T-helper 17 cell (primary cell): Measurements from ENCODE around the gene TYRO3. TPM values are rescaled to one million over a fixed set of nuclear protein-coding genes. Genes with fewer than 3 reads are reported as not detected.

ENCODE experiments used
- ATAC-seq: fragments of 150-1000 bp; cut with Tn5 transposase; 2 replicates; pipeline ENCODE4 v1.10.0; 2021; ENCODE audit warnings: mild to moderate bottlenecking, moderate library complexity
- DNase-seq, 3 donors: peaks; one replicate each; pipeline versions ENCODE4 v3.0.0 to v3.0.0-alpha.2; 2020 to 2021
- H3K9me3 ChIP-seq: one replicate; pipeline ENCODE4 v1.7.0; 2013; ENCODE audit warnings: low read length, mild to moderate bottlenecking; ENCODE audit not compliant: control insufficient read depth, poor library complexity, severe bottlenecking
- H3K27ac Mint-ChIP-seq: one replicate; pipeline ENCODE4 v1.8.0; 2022; ENCODE audit warnings: mild to moderate bottlenecking, moderate library complexity, mixed read lengths
- H3K27me3 Mint-ChIP-seq: one replicate; pipeline ENCODE4 v1.8.0; 2022; ENCODE audit warnings: mixed read lengths
- H3K36me3 Mint-ChIP-seq: one replicate; pipeline ENCODE4 v1.8.0; 2022; ENCODE audit warnings: low read depth, mixed read lengths
- H3K4me1 Mint-ChIP-seq: one replicate; pipeline ENCODE4 v1.8.0; 2022; ENCODE audit warnings: mild to moderate bottlenecking, mixed read lengths
- H3K4me3 Mint-ChIP-seq: one replicate; pipeline ENCODE4 v1.8.0; 2022; ENCODE audit warnings: mild to moderate bottlenecking, moderate library complexity, mixed read lengths
- total RNA-seq, 4 donors: library from RNA in 2 of 4; stranded (reverse) in 2 of 4; gene quantifications; one replicate each; pipeline ENCODE4 v1.2.3 and lab custom pipeline; 2022 to 2026

The TYRO3 gene
- total RNA-seq, result under 1 TPM; 0.75 to 0.89 TPM
- 1.4 to 5.7 reads per million in 2 donors for total RNA-seq (lab: John Stamatoyannopoulos, UW)

DNA sequence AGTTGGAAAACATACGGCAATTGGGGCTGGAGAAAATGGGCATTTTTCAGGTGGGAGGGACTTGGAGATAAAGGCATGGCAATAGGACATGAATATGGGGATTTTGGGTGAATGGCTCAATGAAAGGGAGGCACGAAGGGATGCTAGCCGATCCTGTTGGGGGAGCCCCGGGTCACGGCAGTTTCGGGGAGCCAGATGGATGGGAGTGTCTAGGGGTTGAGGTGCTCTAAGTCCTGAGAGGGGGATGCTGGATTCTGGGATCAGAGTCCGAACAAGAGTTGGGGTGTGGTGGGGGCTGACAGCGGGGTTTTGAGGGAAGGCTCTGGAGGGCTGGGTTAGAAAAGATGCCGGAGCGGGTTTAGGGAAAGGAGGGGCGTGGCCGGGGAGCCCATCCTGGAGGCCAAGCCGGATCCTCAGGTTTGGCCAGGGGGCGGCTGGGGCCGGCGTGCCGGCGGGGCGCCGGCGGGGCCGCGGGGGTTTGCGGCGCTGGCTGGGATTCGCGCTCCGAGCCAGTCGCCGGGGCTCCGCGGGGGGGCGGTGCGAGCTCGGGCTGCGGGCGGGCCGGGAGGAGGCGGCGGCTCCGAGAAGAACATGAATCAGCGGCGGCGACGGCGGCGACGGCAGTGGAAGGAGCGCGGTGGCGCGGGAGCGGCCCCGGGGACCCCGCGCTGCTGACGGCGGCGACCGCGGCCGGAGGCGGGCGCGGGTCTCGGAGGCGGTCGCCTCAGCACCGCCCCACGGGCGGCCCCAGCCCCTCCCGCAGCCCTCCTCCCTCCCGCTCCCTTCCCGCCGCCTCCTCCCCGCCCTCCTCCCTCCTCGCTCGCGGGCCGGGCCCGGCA, at the start of gene TYRO3:
TYRO3 (plus strand) TSS at position 813 of the 839 bp plus-strand sequence. CDS start 46 bp downstream, outside the sequence.
- no peaks in the 10 kb centered on the region for H3K9me3 ChIP-seq
- Mint-ChIP-seq H3K27ac (peak within 1 kb of the TSS; percentile 86), H3K27me3 (peaks cover 5% of the 10 kb centered on the region), H3K4me1 (peaks cover 25% of the 10 kb centered on the region), H3K36me3 (peaks cover 5% of the 10 kb centered on the region), H3K4me3 (peak within 1 kb of the TSS; percentile 95)
- ATAC-seq (peak; percentile 61), DNase-seq (peak; percentile 57 to 73 (median 73))

DNA sequence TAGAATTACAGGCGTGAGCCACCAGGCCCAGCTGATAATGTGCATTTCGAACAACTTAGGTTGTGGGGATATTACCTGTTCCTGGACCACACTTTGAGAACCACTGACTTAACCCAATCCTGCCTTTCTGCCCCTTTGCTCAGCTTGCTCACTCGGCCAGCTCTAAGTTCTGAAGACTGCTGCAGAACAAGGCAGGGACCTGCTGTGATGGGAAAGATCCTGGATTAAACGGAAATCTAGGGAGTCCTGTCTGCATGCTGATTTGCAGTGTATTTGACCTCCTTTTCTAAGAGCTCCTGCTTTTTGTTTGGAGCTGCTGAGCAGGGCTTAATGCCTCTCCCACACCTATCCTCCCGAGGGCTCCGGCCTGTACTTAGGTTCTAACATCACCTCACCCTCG, 48.3 kb upstream of the TYRO3 start:
- H3K27me3 Mint-ChIP-seq, result no peaks in the 10 kb centered on the region
- no peak overlapping the region for H3K27ac Mint-ChIP-seq
- no peaks in the 10 kb centered on the region for H3K36me3 Mint-ChIP-seq
- H3K4me1 Mint-ChIP-seq, result peaks cover 24% of the 10 kb centered on the region
- DNase-seq (no peak), ATAC-seq (no peak)
- H3K9me3 ChIP-seq, result no peaks in the 10 kb centered on the region
- H3K4me3 Mint-ChIP-seq, result peak overlapping the region; percentile 43

DNA sequence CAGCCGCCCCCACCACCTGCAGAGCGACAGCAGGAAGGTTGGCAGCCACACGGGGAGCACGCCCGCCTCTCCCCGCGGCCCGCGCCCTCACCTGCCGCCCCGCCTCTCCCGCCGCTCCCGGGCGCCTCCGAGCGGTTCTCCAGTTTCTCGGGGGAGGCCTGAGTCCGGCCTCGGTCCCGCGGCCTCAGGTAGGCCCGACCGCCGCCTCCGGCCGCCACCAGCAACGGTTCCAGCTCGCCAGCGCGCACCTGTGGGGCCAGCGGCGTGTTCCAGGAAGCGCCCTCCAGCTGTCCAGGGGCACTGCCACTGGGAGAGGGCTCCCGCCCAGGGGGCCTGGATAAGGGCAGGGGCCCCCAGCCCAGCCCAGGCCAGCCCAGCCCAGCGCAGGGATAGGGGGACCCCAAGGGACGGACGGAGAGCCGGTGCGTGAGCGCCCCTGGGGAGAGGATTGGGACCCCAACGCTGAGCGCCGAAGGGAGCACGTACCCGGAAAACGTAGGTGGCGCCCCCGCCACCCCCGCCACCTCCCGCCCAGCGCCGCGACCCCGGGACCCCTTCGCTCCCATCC, 47.6 kb upstream of the TYRO3 start:
- DNase-seq (no peak), ATAC-seq (no peak)
- H3K9me3 ChIP-seq, result no peaks in the 10 kb centered on the region
- H3K27ac Mint-ChIP-seq, result no peak overlapping the region
- H3K4me1 Mint-ChIP-seq, result peaks cover 27% of the 10 kb centered on the region
- no peaks in the 10 kb centered on the region for H3K27me3 Mint-ChIP-seq
- peak overlapping the region; percentile 89 for H3K4me3 Mint-ChIP-seq
- no peaks in the 10 kb centered on the region for H3K36me3 Mint-ChIP-seq

DNA sequence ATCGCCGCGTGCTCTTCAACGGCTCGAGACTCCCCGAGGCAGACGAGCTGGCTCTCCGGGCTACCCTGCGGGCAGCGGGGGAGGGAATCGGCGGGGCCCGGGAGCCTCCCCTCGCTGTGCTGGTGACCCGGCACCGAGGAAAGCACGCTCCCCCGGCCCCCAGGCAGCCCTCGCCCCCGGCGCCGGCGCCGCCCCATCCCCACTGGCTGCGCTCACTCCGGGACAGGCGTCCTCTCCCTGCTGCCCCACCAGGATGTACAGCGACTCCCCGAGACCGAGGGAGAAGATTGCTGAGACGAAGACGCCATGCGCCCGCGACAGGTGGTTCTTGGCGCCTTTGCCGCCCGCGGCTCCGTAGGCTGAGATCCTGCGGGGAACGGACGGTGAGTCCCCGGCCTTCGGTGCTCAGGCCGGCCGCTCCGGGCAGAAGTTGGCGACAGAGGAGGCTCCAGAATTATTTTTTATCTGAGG, 47.1 kb upstream of the TYRO3 start:
- peak overlapping the region; percentile 32 for H3K27ac Mint-ChIP-seq
- no peaks in the 10 kb centered on the region for H3K27me3 Mint-ChIP-seq
- DNase-seq (peak in 1 of 3 donors; percentile 13), ATAC-seq (peak; percentile 24)
- H3K9me3 ChIP-seq, result no peaks in the 10 kb centered on the region
- H3K4me3 Mint-ChIP-seq, result peak overlapping the region; percentile 89
- H3K36me3 Mint-ChIP-seq, result no peaks in the 10 kb centered on the region
- peaks cover 30% of the 10 kb centered on the region for H3K4me1 Mint-ChIP-seq

DNA sequence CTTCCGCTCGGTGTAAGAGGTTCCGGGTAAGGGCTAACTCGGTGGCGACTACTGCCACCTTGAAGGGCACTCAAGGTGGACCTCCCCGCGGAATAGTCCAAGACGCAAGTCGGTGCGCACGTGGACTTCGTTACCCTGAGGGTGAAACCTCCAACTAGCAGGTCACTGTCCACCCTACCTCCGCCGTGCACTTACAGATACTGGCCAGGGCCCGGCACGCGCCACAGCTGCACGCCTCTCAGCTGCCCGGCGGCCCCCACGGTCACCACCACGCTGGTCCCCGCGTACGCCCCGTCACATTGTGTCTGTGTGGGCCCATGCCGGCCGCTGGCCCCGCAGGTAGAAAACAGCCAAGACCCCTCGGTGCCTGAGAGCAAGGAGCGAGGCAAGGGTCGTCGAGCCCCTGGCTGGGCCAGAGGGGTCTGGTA, 46.5 kb upstream of the TYRO3 start:
- ATAC-seq (no peak), DNase-seq (no peak)
- H3K9me3 ChIP-seq, result no peaks in the 10 kb centered on the region
- peaks cover 31% of the 10 kb centered on the region for H3K4me1 Mint-ChIP-seq
- peak overlapping the region; percentile 89 for H3K4me3 Mint-ChIP-seq
- peak overlapping the region; percentile 84 for H3K27ac Mint-ChIP-seq
- H3K36me3 Mint-ChIP-seq, result no peaks in the 10 kb centered on the region
- H3K27me3 Mint-ChIP-seq, result no peaks in the 10 kb centered on the region

DNA sequence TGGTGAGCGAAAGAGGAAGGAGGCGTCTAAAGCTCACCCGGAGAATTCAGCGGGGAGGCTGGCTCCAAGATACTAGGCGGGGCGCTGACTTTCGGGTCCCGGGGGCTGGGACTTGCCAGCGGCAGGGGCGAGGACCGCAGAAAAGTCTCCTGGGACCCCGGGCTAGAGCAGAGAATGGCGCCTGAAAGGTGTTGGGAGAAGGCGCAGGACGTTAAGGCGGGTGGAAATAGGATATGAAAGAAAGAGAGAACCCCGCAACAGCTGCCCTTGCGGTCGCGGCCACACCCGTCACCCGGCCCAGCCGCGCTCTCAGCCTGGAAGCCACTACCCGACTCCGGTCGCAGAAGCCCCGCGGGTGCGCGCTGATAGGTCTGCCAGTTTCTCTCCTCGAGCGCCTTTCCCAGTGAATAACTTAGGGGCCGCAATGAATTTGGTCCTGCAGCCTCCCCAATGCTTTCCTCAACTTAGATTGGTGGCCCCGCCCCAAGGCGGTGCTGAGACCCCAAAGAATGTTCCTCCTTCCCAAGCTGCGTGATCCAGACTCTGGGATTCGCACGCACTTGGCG, 46.0 kb upstream of the TYRO3 start:
- peak in 1 of 3 donors; percentile 22 for DNase-seq
- H3K4me3 Mint-ChIP-seq, result peak overlapping the region; percentile 89
- peaks cover 35% of the 10 kb centered on the region for H3K4me1 Mint-ChIP-seq
- peak; percentile 26 for ATAC-seq
- H3K27me3 Mint-ChIP-seq, result no peaks in the 10 kb centered on the region
- no peaks in the 10 kb centered on the region for H3K9me3 ChIP-seq
- peak overlapping the region; percentile 84 for H3K27ac Mint-ChIP-seq
- H3K36me3 Mint-ChIP-seq, result no peaks in the 10 kb centered on the region

DNA sequence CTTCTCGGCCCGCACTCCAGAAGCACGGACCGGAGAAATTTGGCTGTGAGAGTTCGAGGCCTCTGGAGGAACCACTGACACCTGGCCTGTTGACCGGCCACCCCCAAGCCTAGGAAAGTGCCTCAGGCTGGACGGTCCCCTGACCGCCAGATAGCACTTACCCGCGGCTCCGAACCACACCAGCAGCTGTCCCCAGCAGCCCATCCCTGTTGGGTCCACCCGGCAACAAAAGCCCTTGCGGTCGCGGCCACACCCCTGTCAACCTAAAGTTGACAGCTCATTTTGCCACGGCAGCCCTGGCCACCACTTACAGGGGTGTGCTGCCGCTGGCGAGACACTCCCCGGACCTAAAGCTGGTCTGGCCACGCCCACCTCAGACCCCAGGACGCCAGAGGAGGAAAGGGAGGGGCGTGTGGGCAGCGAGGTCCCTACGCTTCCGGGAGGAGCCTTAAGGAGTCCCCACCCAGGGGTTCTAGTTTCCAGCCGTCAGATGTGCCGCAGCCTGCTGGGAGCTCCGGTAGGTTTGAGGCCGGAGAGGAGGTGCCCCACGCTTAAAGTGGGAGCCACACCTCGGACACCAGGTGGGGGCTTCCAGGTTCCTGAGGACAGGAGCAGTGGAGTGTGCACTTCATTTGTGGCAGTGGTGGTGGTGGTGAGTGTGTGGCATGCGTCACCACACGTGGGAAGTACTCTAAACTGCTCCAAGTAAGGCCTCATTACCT, 45.3 kb upstream of the TYRO3 start, which contains the start of gene LTK:
LTK (minus strand) TSS at position 322 of the 722 bp plus-strand sequence; CDS start at position 204, 118 bp downstream.
- Mint-ChIP-seq H3K27me3 (no peaks in the 10 kb centered on the region), H3K27ac (peak within 1 kb of the TSS; percentile 84), H3K4me1 (peaks cover 35% of the 10 kb centered on the region), H3K36me3 (no peaks in the 10 kb centered on the region), H3K4me3 (peak within 1 kb of the TSS; percentile 89)
- peak; percentile 38 for ATAC-seq
- no peaks in the 10 kb centered on the region for H3K9me3 ChIP-seq
- peak in 1 of 3 donors; percentile 17 for DNase-seq

DNA sequence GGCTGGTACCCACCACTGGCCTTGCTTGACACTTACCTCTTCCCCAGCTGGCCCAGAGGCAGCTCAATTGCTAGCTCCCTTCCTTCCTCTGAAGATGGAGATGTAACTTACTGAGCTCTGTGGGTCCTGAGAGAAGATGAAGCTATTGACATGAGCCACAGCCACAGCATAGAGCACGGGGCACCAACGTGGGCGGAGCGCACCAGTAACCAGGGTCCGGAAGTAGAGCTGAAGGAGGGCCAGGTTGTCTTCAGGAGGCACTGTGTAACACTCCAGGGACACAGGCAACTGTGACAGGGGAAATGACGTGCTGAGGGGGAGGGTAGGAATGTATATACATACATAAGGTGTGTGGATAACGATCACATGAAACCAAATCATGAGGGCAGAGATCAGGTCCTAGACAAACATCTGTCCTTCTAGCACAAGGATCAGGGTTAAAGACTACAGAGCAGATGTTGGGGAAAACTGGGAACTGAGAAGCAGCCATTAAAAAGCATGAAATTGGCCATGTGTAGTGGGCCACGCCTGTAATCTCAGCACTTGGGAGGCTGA, 41.0 kb upstream of the TYRO3 start:
- H3K4me3 Mint-ChIP-seq, result peak overlapping the region; percentile 34
- H3K36me3 Mint-ChIP-seq, result peaks cover 3% of the 10 kb centered on the region
- DNase-seq, result no peak
- no peak for ATAC-seq
- peaks cover 34% of the 10 kb centered on the region for H3K4me1 Mint-ChIP-seq
- H3K9me3 ChIP-seq, result no peaks in the 10 kb centered on the region
- peak overlapping the region; percentile 78 for H3K27ac Mint-ChIP-seq
- no peaks in the 10 kb centered on the region for H3K27me3 Mint-ChIP-seq

DNA sequence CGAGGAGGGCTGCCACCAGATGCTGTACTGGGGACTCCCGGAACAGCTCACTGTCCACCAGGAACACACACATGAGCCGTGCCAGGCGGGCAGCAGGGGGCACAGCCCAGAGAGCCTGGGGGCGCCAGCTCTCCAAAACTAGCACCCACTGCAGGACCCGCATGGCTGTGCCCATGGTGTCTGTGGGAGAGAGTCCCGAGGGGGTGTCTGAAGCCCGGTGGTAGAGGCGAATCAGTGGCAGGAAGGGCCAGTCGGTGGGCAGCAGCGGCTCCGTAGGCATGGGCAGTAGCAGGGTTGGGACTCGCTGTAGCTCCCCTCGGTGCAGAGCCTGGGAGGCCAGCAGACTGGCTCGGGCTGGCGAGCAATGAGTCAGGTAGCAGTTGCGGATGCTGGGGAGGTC, 38.4 kb upstream of the TYRO3 start:
- ATAC-seq (no peak), DNase-seq (no peak)
- Mint-ChIP-seq H3K27me3 (no peaks in the 10 kb centered on the region), H3K4me1 (peaks cover 20% of the 10 kb centered on the region), H3K4me3 (no peak overlapping the region), H3K27ac (no peak overlapping the region), H3K36me3 (peaks cover 5% of the 10 kb centered on the region)
- no peaks in the 10 kb centered on the region for H3K9me3 ChIP-seq

DNA sequence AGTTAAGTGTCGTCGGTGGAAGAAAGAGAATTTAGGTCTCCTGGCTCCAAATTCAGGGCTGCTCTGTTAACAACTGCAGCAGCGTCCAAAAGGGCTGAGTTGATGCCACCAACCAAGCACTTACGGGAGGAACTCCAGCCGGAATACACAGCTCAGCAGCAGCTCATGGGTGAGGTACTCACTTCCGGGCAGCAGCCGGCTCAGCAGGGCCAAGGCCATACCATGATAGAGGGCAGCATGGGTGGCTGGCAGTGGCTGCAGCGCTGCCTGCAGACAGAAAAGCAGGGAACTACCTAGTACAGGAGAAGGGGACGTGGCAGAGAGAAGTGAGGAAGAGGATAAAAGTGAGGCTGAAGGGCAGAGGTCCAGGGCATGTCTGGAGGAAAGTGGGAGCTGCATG, 37.4 kb upstream of the TYRO3 start:
- H3K27ac Mint-ChIP-seq, result peak overlapping the region; percentile 89
- peaks cover 7% of the 10 kb centered on the region for H3K36me3 Mint-ChIP-seq
- H3K27me3 Mint-ChIP-seq, result no peaks in the 10 kb centered on the region
- H3K4me3 Mint-ChIP-seq, result no peak overlapping the region
- H3K4me1 Mint-ChIP-seq, result peaks cover 16% of the 10 kb centered on the region
- no peak for ATAC-seq
- no peaks in the 10 kb centered on the region for H3K9me3 ChIP-seq
- DNase-seq, result no peak

DNA sequence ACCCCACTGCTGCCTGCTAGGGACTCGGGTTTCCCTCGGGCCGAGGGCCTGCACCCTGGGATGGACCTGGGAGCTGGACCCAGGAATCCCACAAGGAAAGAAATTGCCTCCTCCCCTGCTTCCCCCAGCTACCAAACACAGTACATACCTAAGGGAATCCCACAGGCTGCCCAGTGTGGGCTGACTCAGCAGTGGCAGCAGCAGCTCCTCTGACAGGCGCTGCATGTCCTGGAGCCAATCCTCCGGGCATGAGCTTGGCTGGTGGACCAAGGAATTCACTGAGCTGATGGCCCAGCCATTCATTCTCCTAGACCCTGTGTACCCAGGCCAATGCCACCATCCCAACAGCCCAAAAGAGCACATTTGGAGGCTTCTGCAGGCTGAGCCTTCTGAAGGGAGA, 35.9 kb upstream of the TYRO3 start:
- peaks cover 7% of the 10 kb centered on the region for H3K36me3 Mint-ChIP-seq
- peaks cover 9% of the 10 kb centered on the region for H3K4me1 Mint-ChIP-seq
- no peak for ATAC-seq

DNA sequence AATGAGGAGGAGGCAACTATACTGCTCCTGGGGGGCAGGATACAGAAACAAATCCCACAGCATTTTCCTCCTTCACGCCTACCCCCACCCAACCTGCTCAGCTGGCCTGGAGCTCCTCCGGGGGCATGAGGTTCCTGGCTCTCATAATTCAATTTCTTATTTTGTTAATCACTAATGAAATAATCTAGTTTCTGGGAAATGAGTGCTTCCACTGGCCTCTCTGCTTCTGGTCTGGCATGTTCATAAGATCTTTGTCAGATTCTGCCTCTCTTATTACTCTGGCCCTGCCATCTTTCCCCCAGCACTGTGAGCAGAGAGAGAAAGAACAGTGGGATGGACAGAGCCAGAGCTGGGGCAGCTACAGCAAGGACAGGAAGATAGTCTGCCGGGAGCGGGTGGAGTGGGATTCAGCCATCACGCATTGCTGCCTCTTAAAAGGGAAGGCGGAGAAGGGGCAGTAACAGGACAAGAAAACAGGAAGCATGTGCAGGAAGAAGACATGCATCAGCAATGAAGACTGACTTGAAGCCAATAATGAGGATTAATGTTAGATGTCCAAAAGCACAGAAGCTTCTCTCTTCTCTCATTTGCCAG, 28.6 kb upstream of the TYRO3 start:
- DNase-seq (no peak), ATAC-seq (no peak)
- no peak overlapping the region for H3K4me3 Mint-ChIP-seq
- peaks cover 5% of the 10 kb centered on the region for H3K4me1 Mint-ChIP-seq
- H3K9me3 ChIP-seq, result no peaks in the 10 kb centered on the region
- H3K27me3 Mint-ChIP-seq, result no peaks in the 10 kb centered on the region
- peaks cover 13% of the 10 kb centered on the region for H3K36me3 Mint-ChIP-seq
- peak overlapping the region; percentile 14 for H3K27ac Mint-ChIP-seq

More for the DNA sequence above, 35.9 kb upstream of the TYRO3 start:
- Mint-ChIP-seq H3K4me3 (no peak overlapping the region), H3K27ac (peak overlapping the region; percentile 49), H3K27me3 (no peaks in the 10 kb centered on the region)
- no peak for DNase-seq
- H3K9me3 ChIP-seq, result no peaks in the 10 kb centered on the region
